NCI-H460 (cell line): Measurements from ENCODE around the gene FHAD1. TPM values are rescaled to one million over a fixed set of nuclear protein-coding genes. Genes with fewer than 3 reads are reported as not detected.
"Not testable (repeated sequence)": the region's sequence is repeated elsewhere in the genome, so short reads cannot be mapped to it uniquely, and the experiment has no call there.

Source experiments
- DNase-seq: peaks from one replicate; pipeline ENCODE4 v3.0.0-alpha.2; 2016; ENCODE audit warnings: low read depth; ENCODE audit errors: extremely low read depth
- total RNA-seq: library from RNA; depleted of rRNA; stranded (reverse); fragments of >200 nt; shearing (Covaris generic); gene quantifications from 2 replicates; pipeline ENCODE4 v1.2.3, GENCODE V29; 2014

Gene FHAD1
- total RNA-seq, 1 experiment from 2014 or later: 101 TPM

- DNase-seq: no peak
Observed at GRCh38 chr1:15303935-15304334, 56.9 kb downstream of the FHAD1 start.

- DNase-seq: no peak
Observed at GRCh38 chr1:15304708-15305467, 57.9 kb downstream of the FHAD1 start.

GRCh38 chr1:15305468-15305770 is 58.4 kb downstream of the FHAD1 start:
- DNase-seq: no peak

GRCh38 chr1:15306352-15306751 is 59.3 kb downstream of the FHAD1 start:
- not testable (repeated sequence) for DNase-seq

- DNase-seq: no peak
Observed at GRCh38 chr1:15308135-15308534, 61.1 kb downstream of the FHAD1 start.

- DNase-seq: no peak
Observed at GRCh38 chr1:15308621-15309027, 61.6 kb downstream of the FHAD1 start.

- no peak for DNase-seq
Observed at GRCh38 chr1:15309687-15310086, 62.7 kb downstream of the FHAD1 start.

GRCh38 chr1:15310544-15310943 is 63.5 kb downstream of the FHAD1 start:
- DNase-seq: no peak

- DNase-seq: no peak
Observed at GRCh38 chr1:15311122-15311822, 64.2 kb downstream of the FHAD1 start.

GRCh38 chr1:15311880-15312279 is 64.9 kb downstream of the FHAD1 start:
- no peak for DNase-seq

- no peak for DNase-seq
Observed at GRCh38 chr1:15312626-15313411, 65.8 kb downstream of the FHAD1 start.

GRCh38 chr1:15314328-15315281 is 67.6 kb downstream of the FHAD1 start:
- no peak for DNase-seq

GRCh38 chr1:15315815-15316214 is 68.8 kb downstream of the FHAD1 start:
- no peak for DNase-seq

- no peak for DNase-seq
Observed at GRCh38 chr1:15316510-15316909, 69.5 kb downstream of the FHAD1 start.

GRCh38 chr1:15320267-15320666 is 73.2 kb downstream of the FHAD1 start:
- DNase-seq: no peak

GRCh38 chr1:15321601-15322000 is 74.6 kb downstream of the FHAD1 start:
- DNase-seq: no peak

GRCh38 chr1:15322648-15323350 is 75.8 kb downstream of the FHAD1 start:
- peak; percentile 93 for DNase-seq

GRCh38 chr1:15323351-15323988 is 76.4 kb downstream of the FHAD1 start:
- DNase-seq: peak; percentile 76
